HG03060 (cell line): ENCODE results near the gene SNX20.

Source experiments
- ATAC-seq: cut with Tn5 transposase; IDR thresholded peaks from one replicate; pipeline ENCODE4 v1.9.1; 2021; ENCODE audit warnings: low read depth, moderate number of reproducible peaks; ENCODE audit not compliant: unreplicated experiment

The SNX20 gene

DNA sequence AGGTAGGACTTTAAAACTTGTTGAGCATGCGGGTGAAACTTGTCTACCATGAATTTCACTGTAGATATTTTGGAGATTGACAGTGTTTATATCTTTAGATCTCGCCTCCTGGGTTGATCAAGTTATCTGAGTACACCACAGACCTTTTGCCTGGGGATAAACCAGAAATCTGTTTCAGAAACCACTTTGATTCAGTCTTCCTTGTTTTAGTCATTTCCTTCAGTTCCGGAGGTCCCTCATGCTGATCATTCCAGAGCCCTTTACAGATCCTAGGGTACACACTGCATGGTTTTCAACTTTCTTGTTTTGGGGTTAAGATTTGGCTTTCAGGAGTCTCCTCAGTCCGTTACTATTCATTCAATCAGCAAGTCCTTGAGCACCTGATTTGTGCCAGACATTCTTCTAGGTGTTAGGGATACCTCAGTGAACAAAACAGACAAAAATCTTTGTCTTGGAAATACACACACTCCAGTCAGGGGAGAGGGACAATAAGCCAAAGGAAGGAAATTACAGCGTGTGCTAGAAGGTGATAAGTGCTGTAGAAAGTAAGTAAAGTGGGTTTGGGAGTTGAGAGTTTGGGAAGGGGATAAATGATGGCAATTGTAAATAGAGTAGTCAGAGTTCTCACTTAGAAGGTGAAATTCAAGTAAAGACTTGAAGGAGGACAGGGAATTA, 24.5 kb upstream of the SNX20 start:
- ATAC-seq = no peak

DNA sequence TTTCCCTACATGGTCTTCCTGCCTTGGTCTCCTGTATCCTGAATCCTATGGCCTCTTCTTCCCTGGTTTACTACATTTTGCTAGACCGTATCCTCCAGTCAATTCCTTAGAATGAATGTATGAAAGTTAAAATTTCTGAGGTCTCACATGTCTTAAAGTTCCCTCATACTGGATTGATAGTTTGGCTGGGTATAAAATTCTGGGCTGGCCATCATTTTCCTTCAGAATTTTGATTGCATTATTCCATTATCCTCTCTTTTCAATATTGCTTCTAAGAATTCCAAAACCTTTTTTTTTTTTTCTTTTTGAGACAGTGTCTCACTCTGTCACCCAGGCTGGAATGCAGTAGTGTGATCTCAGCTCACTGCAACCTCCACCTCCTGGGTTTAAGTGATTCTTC, 23.1 kb upstream of the SNX20 start:
- ATAC-seq = no peak

DNA sequence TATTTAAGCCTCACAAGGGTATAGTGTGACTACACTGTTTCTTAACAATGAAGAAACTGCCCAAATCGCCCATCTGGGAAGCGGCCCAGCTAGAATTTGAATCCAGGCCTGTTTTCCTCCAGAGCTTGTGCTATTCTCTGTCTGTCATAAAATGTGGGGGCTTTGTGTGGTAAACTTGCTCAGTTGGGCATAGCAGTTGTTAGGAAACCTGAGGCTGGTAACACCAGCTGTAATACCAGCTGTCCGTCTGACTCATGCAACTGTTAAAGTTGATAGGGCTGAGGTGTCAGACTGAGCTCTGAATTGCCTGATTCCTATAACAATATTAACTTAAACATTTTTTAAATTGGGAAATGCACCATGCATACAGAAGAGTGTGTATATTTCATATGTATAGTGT, 21.6 kb upstream of the SNX20 start:
- ATAC-seq = no peak

DNA sequence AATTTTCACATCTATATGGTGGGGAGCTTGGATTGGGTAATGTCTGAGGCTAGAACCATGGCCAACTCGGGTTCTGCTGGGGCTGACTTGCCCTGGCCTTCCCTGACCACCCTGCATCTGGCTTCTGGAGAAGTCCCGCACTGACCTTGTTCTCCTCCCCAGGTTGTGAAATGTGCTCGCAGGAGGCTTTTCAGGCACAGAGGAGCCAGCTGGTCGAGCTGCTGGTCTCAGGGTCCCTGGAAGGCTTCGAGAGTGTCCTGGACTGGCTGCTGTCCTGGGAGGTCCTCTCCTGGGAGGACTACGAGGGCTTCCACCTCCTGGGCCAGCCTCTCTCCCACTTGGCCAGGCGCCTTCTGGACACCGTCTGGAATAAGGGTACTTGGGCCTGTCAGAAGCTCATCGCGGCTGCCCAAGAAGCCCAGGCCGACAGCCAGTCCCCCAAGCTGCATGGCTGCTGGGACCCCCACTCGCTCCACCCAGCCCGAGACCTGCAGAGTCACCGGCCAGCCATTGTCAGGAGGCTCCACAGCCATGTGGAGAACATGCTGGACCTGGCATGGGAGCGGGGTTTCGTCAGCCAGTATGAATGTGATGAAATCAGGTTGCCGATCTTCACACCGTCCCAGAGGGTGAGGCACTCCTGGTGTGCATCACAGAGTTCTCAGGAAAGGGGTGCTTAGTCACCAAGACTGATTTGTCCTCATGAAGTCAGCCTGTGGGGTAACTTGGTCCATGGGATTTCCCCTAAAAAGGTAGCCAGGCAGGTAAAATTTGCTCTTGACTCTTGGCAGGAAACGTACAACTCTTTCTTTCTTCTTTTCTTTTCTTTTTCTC, 18.4 kb upstream of the SNX20 start:
- ATAC-seq = no peak

DNA sequence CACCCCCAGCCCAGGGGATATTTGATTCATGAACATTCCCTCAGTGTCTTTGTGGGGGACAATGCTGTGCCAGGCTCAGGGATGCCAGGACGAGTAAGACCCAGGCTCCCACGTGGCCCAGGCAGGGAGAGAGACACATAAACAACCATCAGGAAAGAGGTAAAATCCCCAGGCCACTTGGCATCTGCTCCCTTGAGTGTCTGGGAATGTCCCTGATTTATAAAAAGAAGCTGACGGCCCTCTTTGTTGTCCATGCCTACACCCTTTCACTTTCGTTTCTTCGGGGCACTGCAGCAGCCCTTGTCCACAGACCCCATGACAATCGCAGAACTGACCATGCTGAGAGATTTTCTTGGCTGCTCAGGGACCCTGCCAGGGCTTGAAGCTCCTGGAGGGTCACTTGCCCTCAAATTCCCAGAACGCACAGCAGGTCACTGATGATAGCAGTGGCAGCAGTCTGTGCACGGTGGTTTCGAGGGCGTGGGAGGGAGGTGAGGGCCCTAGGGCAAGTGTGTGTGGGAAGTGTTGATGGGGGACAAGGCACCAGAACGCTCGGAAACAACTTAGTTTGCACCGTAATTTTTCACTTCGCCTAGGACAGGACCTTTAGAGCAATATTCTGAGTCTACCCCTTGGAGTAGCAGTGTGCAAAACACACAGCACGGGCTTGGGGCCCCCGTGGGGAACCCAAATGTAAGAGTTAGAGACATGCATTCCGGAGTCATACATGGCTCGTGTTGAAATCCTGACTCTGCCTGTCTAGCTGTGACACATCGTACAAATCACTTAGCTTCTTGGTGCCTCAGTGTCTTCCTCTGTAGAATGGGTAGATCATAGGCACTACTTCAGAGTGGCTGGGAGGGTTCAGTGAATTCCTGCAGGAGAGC, 17.0 kb upstream of the SNX20 start:
- ATAC-seq = no peak

DNA sequence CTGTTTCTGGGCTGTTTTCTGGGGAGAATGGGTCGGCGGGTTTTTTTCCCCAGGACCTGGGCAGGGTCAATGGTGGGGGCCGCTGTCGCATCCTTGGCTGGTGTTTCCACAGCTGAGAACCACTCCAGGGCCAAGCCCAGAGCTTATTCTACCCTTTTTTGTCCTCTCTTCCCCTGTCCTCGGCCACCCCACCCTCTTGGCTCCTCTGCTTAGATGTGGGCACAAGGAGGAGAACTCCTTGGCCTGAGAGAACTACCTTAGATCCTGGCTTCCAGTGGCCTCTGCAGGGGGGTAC, 16.3 kb upstream of the SNX20 start:
- no peak for ATAC-seq

DNA sequence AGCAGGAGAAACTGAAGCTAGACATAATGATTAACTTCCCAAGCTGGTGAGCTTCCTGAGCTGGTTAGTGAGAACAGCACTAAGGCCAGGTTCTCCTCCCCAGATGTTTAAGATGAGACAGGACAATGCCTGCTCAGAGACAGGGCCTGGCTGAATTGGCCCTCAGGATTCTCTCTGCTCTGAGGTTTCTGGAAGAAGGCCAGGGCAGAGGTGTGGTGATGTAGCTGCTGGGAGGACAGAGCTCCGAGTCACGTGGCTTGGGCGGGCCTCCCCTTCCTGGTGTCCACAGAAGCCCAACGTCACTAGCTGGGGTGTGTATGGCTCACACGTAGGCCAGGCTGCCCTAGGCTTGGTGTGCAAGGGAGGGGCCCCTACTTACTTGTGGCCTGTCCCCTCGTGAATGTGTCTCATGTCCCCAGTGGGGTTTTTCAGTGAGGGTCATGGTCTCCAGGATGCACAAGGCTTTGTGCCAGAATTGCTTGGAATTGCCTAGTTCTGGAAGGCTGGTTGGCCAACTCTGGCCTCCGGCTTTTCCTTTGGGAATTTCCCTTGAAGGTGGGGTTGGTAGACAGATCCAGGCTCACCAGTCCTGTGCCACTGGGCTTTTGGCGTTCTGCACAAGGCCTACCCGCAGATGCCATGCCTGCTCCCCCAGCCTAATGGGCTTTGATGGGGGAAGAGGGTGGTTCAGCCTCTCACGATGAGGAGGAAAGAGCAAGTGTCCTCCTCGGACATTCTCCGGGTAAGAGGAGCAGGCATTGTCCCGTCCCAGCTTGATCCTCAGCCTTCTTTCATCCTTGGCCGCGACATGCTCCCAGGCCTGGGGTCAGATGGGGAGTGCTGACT, 15.7 kb upstream of the SNX20 start:
- peak; percentile 48 for ATAC-seq

DNA sequence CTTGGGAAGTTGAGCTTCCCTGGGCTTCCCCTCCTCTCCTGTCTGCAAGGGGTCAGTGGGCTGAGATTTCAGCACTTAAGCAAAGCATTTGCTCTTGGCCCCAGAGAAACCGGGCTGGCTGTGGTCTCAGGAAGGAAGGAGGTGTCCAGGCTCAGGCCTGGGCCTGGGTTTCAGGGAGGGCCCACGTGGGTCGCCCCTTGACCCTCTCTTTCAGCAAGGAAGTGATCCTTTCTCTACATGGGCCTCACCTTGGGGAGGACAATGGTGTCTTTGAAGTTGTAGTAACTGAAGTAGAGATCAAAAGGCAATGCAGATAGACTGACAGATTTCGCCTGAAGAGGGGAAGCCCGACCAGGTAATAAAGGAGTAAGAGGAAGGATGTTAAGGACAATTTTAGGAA, 15.0 kb upstream of the SNX20 start:
- no peak for ATAC-seq

DNA sequence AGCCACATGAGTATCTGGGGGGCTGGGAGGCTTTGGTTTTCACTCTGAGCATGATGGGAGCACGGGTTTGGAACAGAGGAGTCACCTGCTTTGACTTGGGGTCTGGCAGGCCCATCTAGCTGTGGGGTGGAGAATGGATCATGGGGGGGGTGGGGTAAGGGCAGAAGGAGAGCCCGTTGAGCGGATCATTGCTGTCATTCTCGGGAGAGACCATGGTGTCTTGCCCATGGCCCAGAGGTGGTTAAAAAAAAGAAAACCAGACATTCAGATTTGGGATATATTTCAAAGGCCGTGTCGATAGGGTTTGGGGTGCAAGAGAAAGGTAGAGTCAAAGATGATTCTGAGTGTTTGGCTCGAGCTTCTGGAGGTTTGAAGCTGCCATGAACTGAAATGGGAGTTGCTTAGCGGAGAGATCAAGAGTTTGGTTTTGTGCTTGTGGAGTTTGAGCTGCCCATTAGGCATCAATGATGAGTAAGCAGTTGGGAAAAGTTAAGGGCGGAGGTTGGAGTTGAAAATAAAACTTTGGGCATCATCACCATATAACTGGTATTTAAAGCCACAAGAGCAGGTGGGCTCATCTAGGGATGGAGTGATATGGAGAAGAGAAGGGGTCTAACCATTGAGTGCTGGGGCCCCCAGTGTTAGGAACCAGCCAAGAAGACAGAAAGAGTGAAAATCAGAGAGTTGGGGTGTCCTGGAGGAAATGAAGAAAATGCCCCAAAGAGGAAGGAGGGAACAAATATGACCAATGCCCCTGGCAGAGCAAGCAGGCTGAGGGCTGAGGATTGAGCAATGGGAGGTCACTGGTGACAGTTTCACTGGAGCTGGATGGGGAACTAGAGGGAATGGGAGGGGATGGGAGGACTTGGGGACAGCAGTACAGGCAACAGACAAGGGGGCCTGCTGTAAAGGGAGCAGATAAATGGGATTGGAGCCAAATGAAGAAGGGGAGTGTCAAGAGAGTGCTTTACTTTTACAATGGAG, 14.2 kb upstream of the SNX20 start:
- no peak for ATAC-seq

DNA sequence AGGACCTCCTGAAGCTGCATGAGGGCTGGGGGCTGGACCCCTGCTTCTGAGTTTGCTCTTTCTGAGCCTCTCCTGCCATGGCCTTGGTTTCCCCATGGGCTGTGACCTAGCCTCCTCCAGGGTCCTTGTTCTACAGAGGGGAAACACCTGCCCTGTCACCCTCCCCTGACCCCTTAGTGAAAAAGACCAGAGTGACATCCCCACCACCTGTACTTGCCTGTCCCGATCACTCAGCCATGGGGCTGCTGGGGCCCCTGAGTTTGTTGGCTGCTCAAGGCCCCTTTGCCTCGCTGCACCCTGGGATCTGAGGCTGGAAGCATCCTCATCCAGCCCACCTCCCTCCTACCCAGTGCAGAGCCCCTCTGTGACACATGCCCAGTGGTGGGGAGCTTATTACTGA, 13.1 kb upstream of the SNX20 start:
- ATAC-seq = no peak

DNA sequence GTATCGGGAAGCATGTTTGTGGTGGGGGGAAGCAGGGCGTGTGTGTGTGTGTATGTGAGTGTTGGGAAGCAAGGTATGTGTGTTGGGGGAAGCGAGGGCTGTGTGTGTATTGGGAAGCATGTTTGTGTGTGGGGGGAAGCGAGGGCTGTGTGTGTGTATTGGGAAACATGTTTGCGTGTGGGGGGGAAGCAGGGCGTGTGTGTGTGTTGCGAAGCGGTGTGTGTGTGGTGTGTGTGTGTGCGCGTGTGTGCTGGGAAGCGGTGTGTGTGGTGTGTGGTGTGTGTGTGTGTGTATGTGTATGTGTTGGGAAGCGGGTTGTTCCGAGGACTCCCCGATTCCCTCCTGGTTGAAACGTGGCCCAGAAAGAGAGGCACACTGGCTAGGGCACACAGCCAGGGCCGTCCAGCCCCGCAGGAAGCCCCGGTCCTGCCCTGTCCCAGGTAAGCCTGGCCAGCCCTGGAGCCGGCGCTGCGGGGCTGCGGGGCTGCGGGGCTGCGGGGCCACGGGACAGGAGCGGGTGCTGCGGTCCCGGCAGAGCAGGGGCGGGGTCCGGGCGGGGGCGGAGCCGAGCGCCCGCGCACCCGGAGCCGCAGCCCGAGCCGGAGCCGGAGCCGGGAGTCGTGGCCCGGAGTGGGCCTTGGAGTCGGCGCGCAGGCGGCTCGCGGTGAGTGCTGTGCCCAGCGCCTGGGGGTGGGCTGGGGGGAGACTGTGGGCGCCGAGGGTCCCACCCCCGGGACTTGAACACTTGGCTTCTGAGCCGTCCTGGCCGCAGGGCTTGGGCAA, 12.1 kb upstream of the SNX20 start, which contains the start of gene NOD2:
Gene NOD2, plus strand, starts transcription at position 608 of the 783 bp plus-strand sequence. CDS start 5,890 bp downstream, outside the sequence.
- no peak for ATAC-seq

DNA sequence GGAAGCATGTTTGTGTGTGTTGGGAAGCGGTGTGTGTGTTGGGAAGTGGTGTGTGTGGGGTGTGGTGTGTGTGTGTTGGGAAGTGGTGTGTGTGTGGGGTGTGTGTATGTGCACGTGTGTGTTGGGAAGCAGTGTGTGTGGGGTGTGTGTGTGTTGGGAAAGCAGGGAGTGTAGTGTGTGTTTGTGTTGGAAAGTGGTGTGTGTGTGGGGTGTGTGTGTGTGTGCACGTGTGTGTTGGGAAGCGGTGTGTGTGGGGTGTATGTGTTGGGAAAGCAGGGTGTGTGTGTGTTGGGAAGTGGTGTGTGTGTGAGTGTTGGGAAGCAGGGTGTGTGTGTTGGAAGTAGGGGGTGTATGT, 11.5 kb upstream of the SNX20 start:
- ATAC-seq = no peak

DNA sequence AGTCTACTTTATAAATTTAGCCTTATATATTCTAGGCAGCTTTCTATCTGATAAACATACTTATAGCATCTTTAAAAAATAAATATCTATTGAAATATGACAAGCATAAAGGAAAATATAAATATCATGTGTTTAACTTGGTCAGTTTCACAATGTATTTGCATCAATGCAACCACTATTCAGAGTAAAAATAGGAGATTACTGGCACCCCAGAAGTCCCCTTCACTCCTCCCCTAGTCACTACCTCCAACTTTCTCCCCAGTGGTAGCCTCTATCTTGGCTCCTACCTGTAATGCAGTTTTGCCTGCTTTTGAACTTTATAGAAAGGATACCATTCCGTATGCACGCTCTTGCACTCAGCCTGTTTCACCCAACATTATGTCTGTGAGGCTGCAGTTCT, 9.1 kb upstream of the SNX20 start:
- no peak for ATAC-seq

DNA sequence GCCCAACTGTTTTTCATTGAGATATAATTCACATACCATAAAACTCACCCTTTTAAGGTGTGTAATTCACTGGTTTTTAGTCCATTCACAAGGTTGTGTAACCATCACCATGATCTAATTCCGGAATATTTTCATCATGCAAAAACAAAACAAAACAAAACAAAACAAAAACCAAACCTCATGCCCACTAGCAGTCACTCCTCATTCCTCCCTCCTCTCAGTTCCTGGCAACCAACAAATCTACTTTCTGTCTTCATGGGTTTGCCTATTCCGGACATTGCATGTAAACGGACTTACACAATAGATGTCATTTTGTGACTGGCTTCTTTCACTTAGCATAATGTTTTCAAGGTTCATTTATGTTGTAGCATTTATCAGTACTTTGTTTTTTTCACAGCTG, 7.8 kb upstream of the SNX20 start:
- no peak for ATAC-seq

DNA sequence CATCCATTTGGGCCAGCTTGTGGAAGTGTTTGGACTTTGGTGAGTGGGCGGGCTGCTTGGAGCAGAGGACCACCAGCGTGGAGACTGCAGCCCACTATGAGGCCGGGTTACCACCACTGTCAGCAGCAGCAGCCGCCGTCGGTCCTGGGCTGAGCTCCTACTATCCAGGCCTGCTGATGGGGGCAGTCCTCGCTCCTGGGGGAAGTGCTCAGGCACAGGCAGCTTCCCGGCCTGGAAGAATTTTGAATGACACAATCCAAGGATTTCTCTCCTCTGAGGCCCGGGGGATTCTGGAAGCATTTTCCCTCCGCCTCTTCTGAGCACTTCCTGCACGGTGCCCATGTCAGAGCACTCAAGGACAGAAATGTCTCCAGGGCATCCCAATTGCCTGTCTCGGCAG, 7.0 kb upstream of the SNX20 start:
- ATAC-seq = no peak

DNA sequence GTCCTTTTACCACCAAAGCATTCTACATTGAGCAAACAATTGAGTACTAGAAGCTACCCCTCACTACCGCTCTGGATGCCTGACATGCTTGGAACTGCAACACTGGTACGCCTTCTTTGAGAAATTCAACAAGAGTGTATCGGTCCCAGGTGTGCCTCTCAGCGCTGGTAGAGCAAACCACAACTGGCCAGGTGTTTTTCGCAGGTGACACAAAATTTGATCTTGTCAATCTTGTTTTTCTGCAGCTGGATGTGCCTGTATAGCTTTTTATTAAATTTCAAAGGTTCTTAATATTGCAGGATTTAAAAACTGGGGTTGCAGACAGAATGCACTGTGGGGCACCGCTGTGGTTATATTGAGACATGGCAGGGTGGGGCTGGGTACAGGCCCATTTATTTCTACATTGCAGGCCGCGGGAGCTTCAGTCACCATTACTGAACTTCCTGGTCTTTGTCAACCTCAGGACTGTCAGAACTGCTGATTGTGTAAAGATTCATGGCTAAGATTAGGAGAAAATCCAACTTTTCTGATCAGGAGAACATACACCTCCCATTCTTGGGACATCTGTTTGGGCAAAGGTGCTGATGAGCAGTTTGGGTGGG, 4.5 kb upstream of the SNX20 start:
- no peak for ATAC-seq

DNA sequence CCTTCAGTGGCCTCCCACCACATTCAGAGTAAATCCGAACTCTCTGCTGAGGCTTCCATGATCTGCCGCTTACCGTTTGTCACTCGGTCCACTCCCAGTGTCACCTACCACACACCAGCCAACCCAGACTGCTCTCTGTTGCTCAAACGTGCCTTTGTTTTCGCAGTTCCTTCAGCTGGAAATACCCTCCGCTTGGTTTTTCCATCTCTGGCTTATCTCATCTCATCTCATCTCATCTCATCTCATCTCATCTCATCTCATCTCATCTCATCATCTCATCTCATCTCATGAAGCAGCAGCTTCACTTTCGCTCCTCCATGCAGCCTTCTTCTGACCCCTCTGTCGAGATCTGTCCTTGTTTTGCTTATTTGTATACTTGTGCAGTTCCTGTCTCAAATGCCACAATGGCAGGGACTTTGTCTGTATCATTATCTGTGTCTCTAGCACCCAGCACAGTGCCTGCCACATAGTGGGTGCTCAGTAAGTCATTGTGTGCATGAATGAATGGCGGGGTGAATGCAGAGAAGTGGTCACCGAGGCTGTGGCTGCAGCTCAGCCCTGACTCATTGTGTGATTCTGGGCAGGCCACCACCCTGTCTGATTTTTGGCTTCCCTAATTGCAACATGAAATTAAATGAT, 3.8 kb upstream of the SNX20 start:
- ATAC-seq = no peak
